Osteocyte (in vitro differentiated cells): ENCODE data around the gene SPATS2L. TPM values are rescaled to one million over a fixed set of nuclear protein-coding genes. Genes with fewer than 3 reads are reported as not detected.

ENCODE experiments used
- DNase-seq: peaks from one replicate; pipeline ENCODE4 v3.0.0; 2021; ENCODE audit warnings: mixed read lengths; ENCODE audit not compliant: unreplicated experiment; ENCODE audit errors: extremely low spot score
- H3K27ac Mint-ChIP-seq: one replicate; pipeline ENCODE4 v1.8.0; 2021; ENCODE audit warnings: mild to moderate bottlenecking, mixed read lengths; ENCODE audit not compliant: unreplicated experiment
- H3K27me3 Mint-ChIP-seq: one replicate; pipeline ENCODE4 v1.8.0; 2021; ENCODE audit warnings: mixed read lengths; ENCODE audit not compliant: unreplicated experiment
- H3K36me3 Mint-ChIP-seq: one replicate; pipeline ENCODE4 v1.8.0; 2021; ENCODE audit warnings: mixed read lengths; ENCODE audit not compliant: unreplicated experiment
- H3K4me1 Mint-ChIP-seq: one replicate; pipeline ENCODE4 v1.8.0; 2021; ENCODE audit warnings: mixed read lengths; ENCODE audit not compliant: unreplicated experiment
- H3K4me3 Mint-ChIP-seq: one replicate; pipeline ENCODE4 v1.8.0; 2021; ENCODE audit warnings: mild to moderate bottlenecking, moderate library complexity, mixed read lengths; ENCODE audit not compliant: unreplicated experiment
- H3K9me3 Mint-ChIP-seq: one replicate; pipeline ENCODE4 v1.8.0; 2021; ENCODE audit warnings: mixed read lengths; ENCODE audit not compliant: unreplicated experiment
- total RNA-seq: library from RNA; stranded (reverse); gene quantifications from 2 replicates; pipeline ENCODE4 v1.2.1, GENCODE V29; 2021
- TF ChIP-seq, protein P1 (sequence below): fragments of 200-600 bp; sonication (generic); IDR thresholded peaks from 2 replicates; pipeline ENCODE4 v1.5.0; 2021; ENCODE audit warnings: antibody characterized with exemption, mild to moderate bottlenecking, moderate library complexity

SPATS2L gene
- total RNA-seq, 1 donor from 2014 or later, result 152 TPM

DNA sequence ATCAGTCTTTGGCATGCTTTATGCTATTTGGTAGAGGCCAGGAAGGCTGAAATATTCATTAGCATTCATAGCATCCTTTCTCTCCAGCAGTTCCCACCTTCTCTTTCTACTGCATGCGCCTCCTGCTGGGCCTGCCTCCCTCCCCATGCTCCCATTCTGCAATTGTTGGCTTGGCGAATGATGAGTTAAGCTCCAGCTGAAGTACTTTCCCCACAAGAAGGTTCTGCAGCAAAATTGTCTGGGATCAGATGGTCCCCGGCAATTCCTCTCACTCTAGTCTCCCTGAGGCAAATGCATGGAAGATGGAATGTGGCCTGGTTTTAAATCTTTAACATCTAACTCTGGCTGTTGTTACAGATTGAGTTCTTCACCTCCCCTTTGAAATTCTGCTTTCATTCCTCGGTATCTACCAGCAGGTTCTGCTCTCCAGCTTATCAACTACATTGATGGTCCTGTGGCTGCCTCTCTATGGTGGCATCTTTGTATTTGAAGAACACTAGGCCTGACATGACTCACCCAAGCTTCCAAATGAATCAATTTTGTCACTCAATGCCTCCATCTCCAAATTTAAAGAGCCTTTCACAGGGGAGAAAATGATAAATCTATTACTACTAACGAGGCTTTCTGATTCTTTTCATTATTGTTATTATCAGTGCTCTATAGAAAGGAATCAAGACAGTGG lies 147.5 kb downstream of the SPATS2L start:
- Mint-ChIP-seq H3K9me3 (no peaks in the 10 kb centered on the region), H3K4me1 (no peaks in the 10 kb centered on the region), H3K4me3 (no peak overlapping the region), H3K36me3 (peaks cover 36% of the 10 kb centered on the region), H3K27ac (no peak overlapping the region), H3K27me3 (no peaks in the 10 kb centered on the region)
- no peak for DNase-seq
- TF ChIP-seq, protein P1, sequence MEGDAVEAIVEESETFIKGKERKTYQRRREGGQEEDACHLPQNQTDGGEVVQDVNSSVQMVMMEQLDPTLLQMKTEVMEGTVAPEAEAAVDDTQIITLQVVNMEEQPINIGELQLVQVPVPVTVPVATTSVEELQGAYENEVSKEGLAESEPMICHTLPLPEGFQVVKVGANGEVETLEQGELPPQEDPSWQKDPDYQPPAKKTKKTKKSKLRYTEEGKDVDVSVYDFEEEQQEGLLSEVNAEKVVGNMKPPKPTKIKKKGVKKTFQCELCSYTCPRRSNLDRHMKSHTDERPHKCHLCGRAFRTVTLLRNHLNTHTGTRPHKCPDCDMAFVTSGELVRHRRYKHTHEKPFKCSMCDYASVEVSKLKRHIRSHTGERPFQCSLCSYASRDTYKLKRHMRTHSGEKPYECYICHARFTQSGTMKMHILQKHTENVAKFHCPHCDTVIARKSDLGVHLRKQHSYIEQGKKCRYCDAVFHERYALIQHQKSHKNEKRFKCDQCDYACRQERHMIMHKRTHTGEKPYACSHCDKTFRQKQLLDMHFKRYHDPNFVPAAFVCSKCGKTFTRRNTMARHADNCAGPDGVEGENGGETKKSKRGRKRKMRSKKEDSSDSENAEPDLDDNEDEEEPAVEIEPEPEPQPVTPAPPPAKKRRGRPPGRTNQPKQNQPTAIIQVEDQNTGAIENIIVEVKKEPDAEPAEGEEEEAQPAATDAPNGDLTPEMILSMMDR, result no peak

DNA sequence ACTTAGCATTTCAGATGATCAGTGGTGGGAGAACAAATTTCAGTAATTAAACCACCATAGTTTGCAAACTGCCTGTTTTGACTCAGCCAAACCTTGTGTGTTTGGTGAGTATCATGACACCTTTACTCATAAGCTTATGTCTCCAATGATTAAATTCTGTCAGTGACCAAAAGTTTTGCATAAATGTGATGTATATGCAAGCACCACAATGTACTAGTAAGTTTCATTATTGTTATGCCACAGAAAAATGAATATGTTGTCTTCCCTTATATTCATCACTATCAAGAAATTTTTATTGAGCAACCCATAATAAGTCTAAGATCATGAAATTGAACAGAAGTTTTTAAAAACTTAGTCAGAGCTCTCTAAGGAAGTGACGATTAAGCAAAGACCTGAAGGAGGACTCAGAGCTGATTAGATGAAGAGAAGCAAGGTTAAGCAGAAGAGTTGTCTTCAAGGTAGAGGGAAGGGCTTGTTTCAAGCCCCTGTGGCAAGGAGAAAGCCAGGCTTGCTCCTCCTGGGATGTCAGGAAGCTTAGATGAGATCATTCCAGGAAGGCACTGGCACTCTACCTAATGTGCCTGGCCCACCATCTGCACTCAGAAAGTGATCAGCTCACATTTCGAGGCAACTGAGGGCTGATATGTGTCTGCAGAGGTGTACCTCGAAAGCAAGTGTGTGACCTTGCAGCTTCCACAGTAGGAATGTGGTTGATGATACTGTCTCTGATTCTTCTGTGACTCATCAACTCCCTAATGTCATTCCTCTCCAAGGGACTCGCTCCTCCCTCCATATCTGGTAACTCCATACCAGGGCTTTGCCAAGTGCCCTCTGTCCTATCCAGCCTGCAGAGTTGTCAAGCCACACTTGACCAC lies 148.7 kb downstream of the SPATS2L start:
- Mint-ChIP-seq H3K4me1 (no peaks in the 10 kb centered on the region), H3K9me3 (no peaks in the 10 kb centered on the region), H3K27ac (no peak overlapping the region), H3K4me3 (no peak overlapping the region), H3K27me3 (no peaks in the 10 kb centered on the region), H3K36me3 (peaks cover 36% of the 10 kb centered on the region)
- TF ChIP-seq, protein P1, result no peak
- no peak for DNase-seq

DNA sequence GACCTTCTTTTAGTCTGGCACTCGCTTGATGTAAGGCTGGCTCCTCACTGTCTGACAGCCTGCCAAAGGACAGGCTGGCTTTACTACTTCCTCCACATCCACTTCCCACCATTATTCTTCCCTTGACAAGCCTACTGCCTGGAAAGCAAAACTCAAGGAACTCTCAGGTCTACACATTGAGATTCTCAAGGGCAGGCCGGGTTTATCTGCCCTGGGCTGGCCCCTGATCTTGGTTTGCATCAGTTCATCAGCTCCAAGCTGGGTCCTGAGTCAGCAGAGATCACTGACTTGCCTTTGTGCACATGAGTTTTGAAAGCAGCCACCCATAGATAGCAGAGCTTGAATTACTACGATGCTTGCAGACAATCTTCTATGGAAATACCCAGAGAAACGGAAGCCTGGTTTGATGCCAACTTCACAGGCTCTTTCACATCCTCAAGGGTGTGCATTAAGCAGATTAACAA lies 149.5 kb downstream of the SPATS2L start:
- H3K36me3 Mint-ChIP-seq, result peaks cover 31% of the 10 kb centered on the region
- H3K27me3 Mint-ChIP-seq, result no peaks in the 10 kb centered on the region
- H3K27ac Mint-ChIP-seq, result no peak overlapping the region
- no peak overlapping the region for H3K4me3 Mint-ChIP-seq
- no peaks in the 10 kb centered on the region for H3K4me1 Mint-ChIP-seq
- no peaks in the 10 kb centered on the region for H3K9me3 Mint-ChIP-seq
- DNase-seq, result no peak
- TF ChIP-seq, protein P1, result no peak

DNA sequence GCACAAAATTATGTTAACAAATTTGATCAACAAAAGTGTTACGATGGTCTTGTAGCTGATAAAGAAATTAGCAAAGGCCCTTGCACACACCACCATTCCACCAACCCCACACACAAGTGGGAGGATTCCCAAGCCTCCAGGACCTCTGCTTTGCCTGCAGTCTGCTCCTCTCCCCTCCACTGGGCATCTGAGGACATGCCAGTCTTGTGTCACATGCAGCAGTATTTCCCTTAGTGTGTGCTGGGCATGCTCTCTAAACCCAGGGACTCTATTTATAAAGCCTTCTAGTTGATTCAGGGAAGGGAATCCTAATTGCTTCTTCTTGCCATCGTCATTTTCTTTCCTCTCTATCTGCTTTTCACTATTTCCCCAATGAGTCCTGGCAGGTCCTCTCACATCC lies 150.1 kb downstream of the SPATS2L start:
- TF ChIP-seq, protein P1, result no peak
- Mint-ChIP-seq H3K4me3 (no peak overlapping the region), H3K36me3 (peaks cover 37% of the 10 kb centered on the region), H3K9me3 (no peaks in the 10 kb centered on the region), H3K27me3 (no peaks in the 10 kb centered on the region), H3K4me1 (no peaks in the 10 kb centered on the region), H3K27ac (no peak overlapping the region)
- DNase-seq, result no peak

DNA sequence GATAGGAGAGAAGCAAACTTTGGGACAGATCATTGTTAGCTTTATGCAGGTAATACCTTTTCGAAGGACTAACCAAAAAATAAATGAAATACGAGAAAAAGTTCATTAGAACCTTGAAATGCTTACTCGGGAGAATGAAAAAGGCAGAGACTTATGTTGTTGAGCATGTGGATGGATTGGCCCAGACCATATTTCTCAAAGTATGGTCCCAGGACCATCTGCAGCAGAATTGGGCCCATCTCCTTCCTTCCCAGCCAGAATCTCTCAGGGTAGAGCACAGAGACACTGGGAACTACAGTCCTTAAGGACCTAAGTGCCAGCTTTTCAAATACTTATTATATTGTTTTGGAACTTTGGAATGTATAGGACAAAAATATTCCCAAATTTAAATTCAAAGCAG lies 152.6 kb downstream of the SPATS2L start:
- no peaks in the 10 kb centered on the region for H3K4me1 Mint-ChIP-seq

More for the DNA sequence above, 152.6 kb downstream of the SPATS2L start:
- Mint-ChIP-seq H3K27ac (no peak overlapping the region), H3K36me3 (peaks cover 50% of the 10 kb centered on the region), H3K4me3 (no peak overlapping the region), H3K9me3 (no peaks in the 10 kb centered on the region), H3K27me3 (no peaks in the 10 kb centered on the region)
- no peak for DNase-seq
- TF ChIP-seq, protein P1, result no peak
